A549 (cell line): ENCODE results near the gene MXRA7. TPM values are rescaled to one million over a fixed set of nuclear protein-coding genes. Genes with fewer than 3 reads are reported as not detected.

Source experiments
- ATAC-seq, 2 experiments: fragments of 200-7000 bp in 1 of 2; fragments of >200 bp in 1 of 2; cut with Nextera tagmentation in 1 of 2; cut with Tn5 transposase in 1 of 2; 3 replicates each; pipeline versions ENCODE4 v1.8.0 to v1.9.1; 2018 to 2020; ENCODE audit warnings: mild to moderate bottlenecking in 1 of 2, moderate library complexity in 1 of 2
- CTCF ChIA-PET: fragments of 300-600 bp; sonication (Branson Sonifier 250); formaldehyde crosslinking; extraction: SDS; loops from one replicate; lab custom pipeline; 2021; ENCODE audit warnings: antibody characterized with exemption, inconsistent platforms; lab: Yijun Ruan, JAX
- POLR2A ChIA-PET: fragments of 350-600 bp; formaldehyde crosslinking; extraction: SDS; loops from one replicate; lab custom pipeline; 2021; ENCODE audit warnings: antibody characterized with exemption, inconsistent platforms; lab: Yijun Ruan, JAX
- DNase-seq, 2 experiments: peaks; one replicate each; pipeline versions ENCODE4 v3.0.0 to v3.0.0-alpha.2; 2011 to 2016; ENCODE audit warnings: low read depth in 1 of 2, low spot score in 1 of 2
- FAIRE-seq: peaks from 2 replicates; lab custom pipeline; 2011; peaks lifted over from hg19 to GRCh38; lab: Jason Lieb, UNC
- H3K27ac ChIP-seq, 2 experiments: fragments of >200 bp; sonication (Bioruptor Twin); formaldehyde crosslinking; 3 replicates each; pipeline ENCODE4 v1.5.1; 2016 to 2017
- H3K4me1 ChIP-seq: fragments of >200 bp; sonication (Bioruptor Twin); formaldehyde crosslinking; 3 replicates; pipeline ENCODE4 v1.6.1; 2016
- H3K4me2 ChIP-seq: fragments of >200 bp; sonication (Bioruptor Twin); formaldehyde crosslinking; 3 replicates; pipeline ENCODE4 v1.6.1; 2016
- H3K4me3 ChIP-seq: fragments of >200 bp; sonication (Bioruptor Twin); formaldehyde crosslinking; 3 replicates; pipeline ENCODE4 v1.5.1; 2016
- H3K9me3 ChIP-seq: fragments of >200 bp; sonication (Bioruptor Twin); formaldehyde crosslinking; 3 replicates; pipeline ENCODE4 v1.6.1; 2016
- ATOH8 ChIP-seq: fragments of 250-450 bp; sonication (Bioruptor Pico); IDR thresholded peaks from 2 replicates; pipeline ENCODE4 v1.5.0; 2020; ENCODE audit warnings: low read depth, mild to moderate bottlenecking, moderate library complexity
- CBX2 ChIP-seq: fragments of 200-600 bp; sonication (generic); IDR thresholded peaks from 2 replicates; pipeline ENCODE4 v1.6.1; 2016; ENCODE audit warnings: low read depth, mild to moderate bottlenecking, borderline replicate concordance
- CHD2 ChIP-seq: fragments of 150-350 bp; IDR thresholded peaks from 2 replicates; pipeline ENCODE4 v1.6.1; 2014; ENCODE audit warnings: low read length; ENCODE audit not compliant: partially characterized antibody
- EHMT2 ChIP-seq: fragments of 200-600 bp; sonication (generic); IDR thresholded peaks from 2 replicates; pipeline ENCODE4 v1.6.1; 2016; ENCODE audit warnings: antibody characterized with exemption, low read depth, mild to moderate bottlenecking, moderate library complexity
- EP300 ChIP-seq, 2 experiments: fragments of >200 bp; sonication (Bioruptor Twin); formaldehyde crosslinking; IDR thresholded peaks; 2 replicates in 1 of 2; 3 replicates in 1 of 2; pipeline ENCODE4 v1.6.1; 2016 to 2017
- FOSB ChIP-seq: fragments of 250-450 bp; sonication (Bioruptor Pico); IDR thresholded peaks from 2 replicates; pipeline ENCODE4 v1.5.0; 2020; ENCODE audit warnings: mild to moderate bottlenecking, moderate library complexity
- HES2 ChIP-seq: fragments of >200 bp; sonication (Bioruptor Twin); formaldehyde crosslinking; IDR thresholded peaks from 2 replicates; pipeline ENCODE4 v1.6.1; 2016
- HEYL ChIP-seq: fragments of 250-450 bp; sonication (Bioruptor Pico); IDR thresholded peaks from 2 replicates; pipeline ENCODE4 v1.8.0; 2021; ENCODE audit warnings: mild to moderate bottlenecking, moderate library complexity
- HMGXB4 ChIP-seq: fragments of 250-450 bp; sonication (Bioruptor Pico); IDR thresholded peaks from 2 replicates; pipeline ENCODE4 v1.5.0; 2021; ENCODE audit warnings: mild to moderate bottlenecking, moderate library complexity, borderline replicate concordance
- HOXA7 ChIP-seq: fragments of 250-450 bp; sonication (Bioruptor Pico); IDR thresholded peaks from 2 replicates; pipeline ENCODE4 v1.5.0; 2020; ENCODE audit warnings: mild to moderate bottlenecking, moderate library complexity
- JUN ChIP-seq, 2 experiments: fragments of >200 bp; sonication (Bioruptor Twin); formaldehyde crosslinking; IDR thresholded peaks; 2 replicates in 1 of 2; 3 replicates in 1 of 2; pipeline ENCODE4 v1.6.1; 2016 to 2017
- KDM5A ChIP-seq: fragments of 200-600 bp; sonication (generic); IDR thresholded peaks from 2 replicates; pipeline ENCODE4 v1.6.1; 2016; ENCODE audit warnings: antibody characterized with exemption, mild to moderate bottlenecking
- MAX ChIP-seq: IDR thresholded peaks from 2 replicates; pipeline ENCODE4 v1.6.1; 2012
- MAZ ChIP-seq: fragments of 150-350 bp; IDR thresholded peaks from 2 replicates; pipeline ENCODE4 v1.6.1; 2014; ENCODE audit warnings: antibody characterized with exemption, low read depth, low read length, borderline replicate concordance
- PBX3 ChIP-seq: IDR thresholded peaks from 2 replicates; pipeline ENCODE4 v1.6.1; 2012
- PHF8 ChIP-seq: fragments of 200-600 bp; sonication (generic); IDR thresholded peaks from 2 replicates; pipeline ENCODE4 v1.6.1; 2016; ENCODE audit warnings: low read depth, mild to moderate bottlenecking, antibody characterized with exemption, moderate library complexity, borderline replicate concordance
- POLR2A ChIP-seq: IDR thresholded peaks from 2 replicates; pipeline ENCODE4 v1.6.1; 2012; ENCODE audit warnings: mild to moderate bottlenecking, low read length
- POLR2AphosphoS2 ChIP-seq: conservative IDR thresholded peaks from 2 replicates; pipeline ENCODE4 v1.6.1; 2012; ENCODE audit warnings: low read length, improper control_type of control experiment, inconsistent platforms
- RCOR1 ChIP-seq: fragments of 150-350 bp; IDR thresholded peaks from 2 replicates; pipeline ENCODE4 v1.6.1; 2014; ENCODE audit warnings: antibody characterized with exemption, low read length, low read depth
- REST ChIP-seq: fragments of 200-600 bp; sonication (generic); IDR thresholded peaks from 2 replicates; pipeline ENCODE4 v1.6.1; 2016; ENCODE audit warnings: antibody characterized with exemption, mild to moderate bottlenecking, moderate library complexity
- RFX5 ChIP-seq: fragments of 450-650 bp; IDR thresholded peaks from 2 replicates; pipeline ENCODE4 v1.7.1; 2014; ENCODE audit warnings: antibody characterized with exemption, mild to moderate bottlenecking, moderate library complexity
- TFCP2L1 ChIP-seq: fragments of 250-450 bp; sonication (Bioruptor Pico); IDR thresholded peaks from 2 replicates; pipeline ENCODE4 v1.5.0; 2021; ENCODE audit warnings: mild to moderate bottlenecking
- USF2 ChIP-seq: fragments of 450-650 bp; IDR thresholded peaks from 2 replicates; pipeline ENCODE4 v1.6.1; 2014; ENCODE audit warnings: antibody characterized with exemption
- ZNF302 ChIP-seq: fragments of 250-450 bp; sonication (Bioruptor Pico); IDR thresholded peaks from 2 replicates; pipeline ENCODE4 v1.9.0; 2021; ENCODE audit warnings: inconsistent platforms, mild to moderate bottlenecking, moderate library complexity
- ZSCAN20 ChIP-seq: fragments of 250-450 bp; sonication (Bioruptor Pico); IDR thresholded peaks from 2 replicates; pipeline ENCODE4 v1.8.0; 2022; ENCODE audit warnings: mild to moderate bottlenecking, moderate library complexity
- WGBS: methylation state at CpG from one replicate; pipeline ENCODE4 v1.1.6; 2017; ENCODE audit errors: missing lambda C conversion rate; 5-methylcytosine and 5-hydroxymethylcytosine counted together
- polyA plus RNA-seq, 4 experiments: library from polyadenylated mRNA; depleted of rRNA in 3 of 4; stranded (reverse); fragments of >200 nt; fragmentation: RNase III in 1 of 4; extraction: RNeasy Plus Mini Kit Qiagen cat#74134 plus additional on column Dnase treatment in 1 of 4; gene quantifications; 2 replicates in 3 of 4; 3 replicates in 1 of 4; pipeline ENCODE4 v1.2.3, GENCODE V29; 2011 to 2017

Gene MXRA7
- polyA plus RNA-seq, 2 of the 4 experiments (the other 2 are of a cell fraction): 47.8 to 57.2 TPM

- no peak; the same call in 1 of the 2 replicates for TF ChIP-seq REST
- no peak for TF ChIP-seq ATOH8 (CRISPR knock-in tag)
- TF ChIP-seq HES2: no peak
- no peak for TF ChIP-seq ZSCAN20
- TF ChIP-seq PBX3: peak; percentile 15; the same call in 1 of the 2 replicates
- TF ChIP-seq PHF8: no peak
- TF ChIP-seq CHD2: no peak
- TF ChIP-seq POLR2A: no peak
- no peak for TF ChIP-seq HMGXB4
- no peak for TF ChIP-seq RFX5
- no peak for TF ChIP-seq RCOR1
- TF ChIP-seq EHMT2: no peak
- TF ChIP-seq HEYL (CRISPR knock-in tag): no peak
- TF ChIP-seq, all 56 proteins: peak for 6
Measured at GRCh38 chr17:76735586-76736348, 25.0 kb upstream of the MXRA7 start (continued).

- ATAC-seq: no peak
- WGBS: 1% methylated on average over 5 of the region's 5 CpGs
- Histone ChIP-seq H3K27ac (peak overlapping the region; percentile 54 to 98; a peak in 4 of 6 replicates), H3K4me1 (peaks cover 37% of the 10 kb centered on the region), H3K4me3 (peak overlapping the region; percentile 95), H3K9me3 (no peaks in the 10 kb centered on the region), H3K4me2 (peak overlapping the region; percentile 86)
- TF ChIP-seq USF2: no peak
- peak; percentile 89 for TF ChIP-seq FOSB
- TF ChIP-seq EP300 (IDR thresholded peaks at IDR 0.05): no peak
- TF ChIP-seq ZNF302 (CRISPR knock-in tag): no peak
- TF ChIP-seq JUN (IDR thresholded peaks at IDR 0.05): 0 out of 5 replicates have a peak, but pooled peaks of 1 of the 2 experiments have one; percentile 28
- 0 out of 2 replicates have a peak, but pooled peaks have one; percentile 31 for TF ChIP-seq ZSCAN20
- peak; percentile 54; the same call in 1 of the 2 replicates for TF ChIP-seq TFCP2L1 (CRISPR knock-in tag)
- TF ChIP-seq MAZ: no peak
- TF ChIP-seq CBX2: no peak
- TF ChIP-seq KDM5A: no peak
- TF ChIP-seq MAX: no peak
- TF ChIP-seq RFX5: no peak
- no peak for TF ChIP-seq POLR2AphosphoS2
- no peak for TF ChIP-seq RCOR1
- 0 out of 2 replicates have a peak, but pooled peaks have one; percentile 68 for TF ChIP-seq HOXA7
- ChIA-PET POLR2A (interaction anchor here (0.6 to 2.7 kb wide), 3 partner anchors 9 to 334 kb away, joined by 3 to 8 read pairs (median 3); partner anchors contain the start of genes JMJD6 and METTL23), CTCF (interaction anchor here (0.6 to 5.3 kb wide), 9 partner anchors 8 to 691 kb away, joined by 3 to 31 read pairs (median 4); partner anchors contain the start of gene METTL23)
- FAIRE-seq: peak; percentile 36
- DNase-seq: peak in 1 of 2 experiments; percentile 40
Measured at GRCh38 chr17:76735006-76735405, 24.2 kb upstream of the MXRA7 start.
